ENCODE measurements around the gene WNT11. TPM values are rescaled to one million over a fixed set of nuclear protein-coding genes. Genes with fewer than 3 reads are reported as not detected.
A peak's percentile ranks its signal among the peaks of the same experiment; 100 is the strongest.

Gene WNT11
- total RNA-seq, 1 donor from 2014 or later: 0.40 TPM

- no peak for DNase-seq (ENCODE audit: low read depth in 2 of 2)
Measured at GRCh38 chr11:76238551-76238950, 32.2 kb upstream of the WNT11 start.

GRCh38 chr11:76237914-76238313, 31.6 kb upstream of the WNT11 start:
- DNase-seq (ENCODE audit: low read depth in 2 of 2): peak in 1 of 2 donors; percentile 20

- DNase-seq (ENCODE audit: low read depth in 2 of 2): no peak
Measured at GRCh38 chr11:76237000-76237649, 30.8 kb upstream of the WNT11 start.

- DNase-seq (ENCODE audit: low read depth in 2 of 2): no peak
Measured at GRCh38 chr11:76236092-76236999, 30.0 kb upstream of the WNT11 start.

- DNase-seq (ENCODE audit: low read depth in 2 of 2): peak; percentile 91 to 94
Measured at GRCh38 chr11:76235233-76236091, 29.2 kb upstream of the WNT11 start.

- peak; percentile 15 to 28 for DNase-seq (ENCODE audit: low read depth in 2 of 2)
Measured at GRCh38 chr11:76234416-76235232, 28.3 kb upstream of the WNT11 start.

- no peak for DNase-seq (ENCODE audit: low read depth in 2 of 2)
Measured at GRCh38 chr11:76234021-76234415, 27.7 kb upstream of the WNT11 start.

- no peak for DNase-seq (ENCODE audit: low read depth in 2 of 2)
Measured at GRCh38 chr11:76233196-76233921, 27.1 kb upstream of the WNT11 start.

- DNase-seq (ENCODE audit: low read depth in 2 of 2): no peak
Measured at GRCh38 chr11:76232026-76232665, 25.8 kb upstream of the WNT11 start.

GRCh38 chr11:76231121-76231738, 24.9 kb upstream of the WNT11 start:
- no peak for DNase-seq (ENCODE audit: low read depth in 2 of 2)

- DNase-seq (ENCODE audit: low read depth in 2 of 2): no peak
Measured at GRCh38 chr11:76230392-76230791, 24.1 kb upstream of the WNT11 start.

- no peak for DNase-seq (ENCODE audit: low read depth in 2 of 2)
Measured at GRCh38 chr11:76229690-76230240, 23.5 kb upstream of the WNT11 start.

GRCh38 chr11:76228875-76229149, 22.5 kb upstream of the WNT11 start:
- DNase-seq (ENCODE audit: low read depth in 2 of 2): no peak

- DNase-seq (ENCODE audit: low read depth in 2 of 2): no peak
Measured at GRCh38 chr11:76228071-76228874, 22.0 kb upstream of the WNT11 start.

- no peak for DNase-seq (ENCODE audit: low read depth in 2 of 2)
Measured at GRCh38 chr11:76226626-76227025, 20.3 kb upstream of the WNT11 start.

GRCh38 chr11:76225122-76225611, 18.9 kb upstream of the WNT11 start:
- no peak for DNase-seq (ENCODE audit: low read depth in 2 of 2)

- no peak for DNase-seq (ENCODE audit: low read depth in 2 of 2)
Measured at GRCh38 chr11:76224461-76225121, 18.3 kb upstream of the WNT11 start.

GRCh38 chr11:76221365-76221764, 15.1 kb upstream of the WNT11 start:
- no peak for DNase-seq (ENCODE audit: low read depth in 2 of 2)
